ENCODE measurements around the gene CEP131. TPM values are rescaled to one million over a fixed set of nuclear protein-coding genes. Genes with fewer than 3 reads are reported as not detected.

CEP131 gene
- total RNA-seq, 1 donor from 2014 or later: 13.0 TPM

GRCh38 chr17:81190591-81190990 lies 32.2 kb downstream of the CEP131 start:
- FAIRE-seq (no peak), DNase-seq (ENCODE audit: low spot score in 2 of 2) (no peak)

- FAIRE-seq (no peak), DNase-seq (ENCODE audit: low spot score in 2 of 2) (peak; percentile 77 to 79)
Observed at GRCh38 chr17:81189670-81190530, 32.9 kb downstream of the CEP131 start.

DNA sequence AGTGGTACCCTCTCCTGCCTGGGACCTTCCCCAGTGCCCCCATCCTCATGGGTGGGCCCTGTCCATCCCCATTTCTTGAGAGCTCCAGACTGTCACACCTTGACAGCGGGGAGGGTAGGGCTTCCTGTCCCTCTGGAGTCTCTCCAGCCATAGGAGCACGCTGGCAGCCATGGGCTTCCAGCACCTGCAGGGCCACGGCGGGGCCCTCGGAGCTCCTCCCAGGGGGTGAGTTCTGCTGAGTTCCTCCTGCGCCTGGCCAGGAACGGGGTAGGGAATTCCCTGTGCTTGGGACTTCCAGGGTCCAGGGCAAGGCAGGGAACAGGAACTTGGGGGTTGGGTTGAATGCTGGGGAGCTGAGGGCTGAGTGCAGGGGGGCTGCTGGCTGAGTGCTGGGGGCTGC lies 33.7 kb downstream of the CEP131 start:
- FAIRE-seq: no peak
- no peak for DNase-seq (ENCODE audit: low spot score in 2 of 2)

DNA sequence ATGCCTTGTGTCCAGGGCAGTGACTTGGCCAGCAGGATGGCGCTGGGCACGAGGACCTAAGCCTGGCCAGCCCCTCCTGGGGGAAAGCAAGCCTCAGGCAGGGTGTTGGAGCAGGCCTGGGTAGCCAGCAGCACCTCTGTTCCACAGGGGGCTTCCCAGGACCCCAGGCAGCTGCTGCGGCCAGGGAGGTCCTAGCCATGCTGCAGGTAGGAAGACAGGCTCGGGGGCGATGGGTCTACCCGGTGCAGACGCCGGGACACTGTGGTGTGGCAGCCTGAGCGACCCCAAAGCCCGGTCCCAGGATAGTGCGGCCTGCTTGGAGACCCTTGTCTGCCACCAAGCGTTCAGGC lies 34.3 kb downstream of the CEP131 start:
- FAIRE-seq: no peak
- no peak for DNase-seq (ENCODE audit: low spot score in 2 of 2)

DNA sequence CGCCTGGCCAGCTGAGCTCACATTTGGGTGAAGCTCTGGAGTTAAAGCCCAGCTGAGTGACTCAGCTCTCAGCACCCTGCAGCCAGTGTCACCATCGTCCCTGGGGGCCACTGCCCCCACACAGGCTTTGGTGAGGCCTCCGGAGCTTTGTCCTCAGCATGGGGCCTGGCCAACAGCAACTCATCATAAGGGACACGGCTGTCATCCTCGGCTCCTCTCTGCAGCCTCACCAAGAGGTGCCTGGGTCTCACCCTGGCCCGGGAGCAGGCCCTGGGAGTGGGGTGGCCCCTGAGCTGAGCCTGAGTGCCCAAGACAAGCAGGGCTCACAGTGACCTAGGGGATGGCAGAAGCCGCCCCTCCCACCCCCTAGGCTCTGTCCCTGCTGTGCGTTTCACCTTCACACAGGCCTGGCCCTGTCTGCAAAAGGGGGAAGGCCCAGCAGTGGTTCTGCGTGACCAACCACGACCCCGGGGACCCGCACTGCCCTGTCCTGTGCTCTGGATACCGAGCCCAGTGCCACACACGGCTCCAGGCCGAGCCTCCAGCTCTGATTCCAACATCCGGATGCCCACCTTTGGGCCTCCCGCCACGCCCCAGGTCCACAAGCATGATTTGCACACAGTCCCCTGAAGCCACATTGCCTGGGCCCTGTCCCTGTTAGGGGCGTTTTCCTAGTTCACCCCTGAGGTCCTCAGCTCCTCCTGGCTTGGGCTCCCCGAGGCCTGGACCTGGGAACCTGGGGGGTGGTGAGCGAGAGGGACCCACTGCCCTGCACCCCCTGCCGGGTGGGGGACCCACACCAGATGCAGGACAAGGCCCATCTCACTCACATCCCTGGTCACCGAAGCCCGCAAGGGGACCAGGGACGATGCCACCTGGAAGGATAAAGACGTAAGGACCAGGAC lies 34.9 kb downstream of the CEP131 start:
- DNase-seq (ENCODE audit: low spot score in 2 of 2) (no peak), FAIRE-seq (no peak)

GRCh38 chr17:81187120-81187519 lies 35.6 kb downstream of the CEP131 start:
- no peak for DNase-seq (ENCODE audit: low spot score in 2 of 2)
- FAIRE-seq: no peak

DNA sequence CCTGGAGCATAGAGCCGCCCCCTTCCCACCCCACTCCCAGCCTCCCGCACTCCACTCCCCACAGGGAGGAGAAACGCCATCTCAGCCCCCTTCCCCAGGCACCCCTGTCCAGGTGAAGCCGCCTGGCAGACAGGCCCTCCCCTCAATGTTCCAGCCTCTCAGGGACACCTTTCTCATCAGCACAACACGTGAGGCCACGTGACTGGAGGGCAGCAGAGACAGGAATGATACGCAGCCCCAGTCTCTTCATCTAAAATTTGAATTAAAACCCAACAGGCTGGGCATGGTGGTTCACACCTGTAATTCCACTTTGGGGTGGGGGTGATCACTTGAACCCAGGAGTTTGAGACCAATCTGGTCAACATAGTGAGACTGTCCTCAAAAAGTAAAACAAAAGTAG lies 36.6 kb downstream of the CEP131 start:
- DNase-seq (ENCODE audit: low spot score in 2 of 2) (no peak), FAIRE-seq (no peak)

DNA sequence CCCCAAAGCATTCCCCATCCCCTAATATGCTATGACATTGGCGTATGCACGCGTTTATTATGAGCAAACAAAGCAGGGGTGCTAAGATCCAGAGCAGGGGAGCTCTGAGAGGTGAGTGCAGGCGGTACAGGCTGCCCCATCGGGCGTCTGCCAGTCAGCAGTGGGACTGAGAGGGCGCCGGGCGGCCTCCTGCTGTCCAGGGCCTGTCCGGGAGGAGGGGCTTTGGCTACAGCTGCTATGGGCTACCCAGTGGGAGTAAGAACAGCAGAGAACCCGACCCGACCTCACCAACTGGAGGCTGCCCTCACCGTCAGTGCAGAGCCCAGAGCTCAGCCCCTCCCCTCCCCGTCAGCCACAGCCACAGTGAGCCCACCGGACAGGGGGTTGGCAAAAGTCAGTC lies 38.2 kb downstream of the CEP131 start:
- FAIRE-seq (no peak), DNase-seq (ENCODE audit: low spot score in 2 of 2) (no peak)

- FAIRE-seq: no peak
- DNase-seq (ENCODE audit: low spot score in 2 of 2): no peak
Observed at GRCh38 chr17:81183807-81184206, 39.0 kb downstream of the CEP131 start.

GRCh38 chr17:81183316-81183715 lies 39.4 kb downstream of the CEP131 start:
- no peak for FAIRE-seq

DNA sequence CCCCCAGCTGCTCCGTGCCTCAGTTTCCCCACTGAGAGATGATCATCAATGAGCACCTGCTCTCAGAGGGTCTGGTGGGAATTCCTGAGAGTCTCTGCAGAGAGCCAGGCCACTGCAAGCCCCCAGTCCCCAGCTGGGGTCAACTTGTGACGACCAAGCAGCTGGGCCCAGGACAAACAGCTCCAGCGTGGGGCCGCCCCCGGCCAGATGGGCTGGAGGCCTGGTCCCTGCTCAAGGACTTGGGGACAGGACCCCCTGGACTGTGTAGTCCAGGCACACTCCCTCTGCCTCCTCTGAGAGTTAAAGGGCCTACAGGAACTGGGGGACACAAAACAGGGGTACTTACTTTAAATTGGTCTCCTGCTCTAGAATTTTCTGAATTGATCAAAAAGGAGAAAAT lies 40.2 kb downstream of the CEP131 start:
- no peak for DNase-seq (ENCODE audit: low spot score in 2 of 2)

More at GRCh38 chr17:81183316-81183715, 39.4 kb downstream of the CEP131 start:
- DNase-seq (ENCODE audit: low spot score in 2 of 2): no peak

DNA sequence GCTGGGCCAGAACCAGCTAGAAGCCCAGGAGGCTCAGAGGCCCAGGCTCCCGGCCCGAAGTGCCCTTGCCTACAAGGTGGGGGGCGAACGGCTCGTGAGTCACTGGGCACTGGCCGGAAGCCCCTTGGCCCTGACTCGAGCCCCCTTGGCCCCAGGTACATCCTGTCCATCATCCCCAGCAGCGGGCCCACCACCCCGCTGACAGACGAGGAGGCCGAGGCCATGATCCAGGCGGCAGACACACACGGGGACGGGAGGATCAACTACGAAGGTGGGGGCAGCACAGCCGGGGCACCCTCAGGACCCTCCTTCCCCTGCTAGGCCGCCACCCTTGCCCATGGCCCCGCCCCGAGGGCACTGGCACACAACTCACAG lies 41.0 kb downstream of the CEP131 start:
- DNase-seq (ENCODE audit: low spot score in 2 of 2) (no peak), FAIRE-seq (no peak)

More for the DNA sequence above, 40.2 kb downstream of the CEP131 start:
- no peak for FAIRE-seq

GRCh38 chr17:81180836-81181810 lies 41.6 kb downstream of the CEP131 start:
- no peak for FAIRE-seq
- DNase-seq (ENCODE audit: low spot score in 2 of 2): no peak

- FAIRE-seq (no peak), DNase-seq (ENCODE audit: low spot score in 2 of 2) (no peak)
Observed at GRCh38 chr17:81179861-81180260, 42.9 kb downstream of the CEP131 start.

- DNase-seq (ENCODE audit: low spot score in 2 of 2) (no peak), FAIRE-seq (no peak)
Observed at GRCh38 chr17:81179220-81179619, 43.5 kb downstream of the CEP131 start.

DNA sequence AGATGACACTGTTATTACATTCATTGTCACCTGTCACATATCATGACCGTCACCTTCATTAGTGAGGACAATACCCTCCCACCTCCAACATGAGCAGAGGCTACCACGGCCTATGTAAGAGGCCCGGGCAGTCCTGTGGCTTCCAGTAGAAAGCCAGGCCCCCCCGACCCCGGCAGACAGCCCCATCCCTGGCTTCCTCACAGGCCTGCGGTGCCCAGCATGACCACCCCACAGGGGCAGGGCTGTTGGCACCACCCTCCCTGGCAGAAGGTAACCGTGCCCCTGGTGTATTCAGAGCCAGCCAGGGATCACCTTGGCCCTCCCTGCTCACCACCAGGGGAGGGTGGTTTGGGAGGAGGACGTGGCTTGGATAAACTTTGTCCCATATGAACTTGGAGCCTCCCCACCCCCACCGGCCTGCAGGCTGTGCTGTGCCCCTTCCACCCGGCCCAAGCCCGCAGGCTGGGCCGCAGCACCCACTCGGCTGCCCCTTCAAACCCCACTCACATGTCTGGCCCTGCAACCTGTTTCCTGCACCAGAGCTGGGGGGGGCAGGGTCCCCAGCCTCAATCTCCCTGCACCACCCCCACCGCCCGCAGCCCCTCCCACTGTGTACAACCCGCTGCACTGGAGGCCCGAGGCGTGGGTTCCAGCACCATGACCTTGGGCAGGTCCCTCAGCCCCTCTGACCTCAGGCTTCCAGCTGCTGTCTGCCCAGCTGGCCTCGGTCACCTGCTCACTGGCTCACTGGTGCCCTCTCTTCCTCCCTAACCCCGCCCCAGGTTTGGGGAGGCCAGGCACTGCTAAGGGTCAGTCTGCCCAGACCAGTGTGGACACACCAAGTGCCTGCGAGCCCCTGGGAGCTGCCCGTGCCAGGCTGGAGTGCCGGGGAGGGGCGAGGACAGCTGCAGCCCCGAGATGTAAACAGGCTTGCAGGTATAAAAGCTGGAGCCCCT lies 44.4 kb downstream of the CEP131 start:
- DNase-seq (ENCODE audit: low spot score in 2 of 2) (no peak), FAIRE-seq (no peak)

DNA sequence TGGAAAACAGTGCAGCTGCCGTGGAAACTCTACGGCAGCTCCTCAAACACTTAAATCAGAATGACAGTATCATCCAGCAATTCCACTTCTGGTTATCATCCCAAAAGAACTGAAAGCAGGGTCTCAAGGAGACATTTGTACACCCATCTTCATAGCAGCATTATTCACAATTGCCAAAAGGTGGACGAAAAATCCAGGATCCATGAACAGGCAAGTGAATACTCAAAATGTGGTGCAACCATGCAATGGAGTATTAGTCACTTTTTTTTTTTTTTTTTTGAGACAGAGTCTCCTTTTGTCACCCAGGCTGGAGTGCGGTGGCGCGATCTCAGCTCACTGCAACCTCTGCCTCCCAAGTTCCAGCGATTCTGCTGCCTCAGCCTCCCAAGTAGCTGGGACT lies 46.1 kb downstream of the CEP131 start:
- DNase-seq (ENCODE audit: low spot score in 2 of 2) (no peak), FAIRE-seq (no peak)

GRCh38 chr17:81173762-81174155 lies 49.0 kb downstream of the CEP131 start:
- DNase-seq (ENCODE audit: low spot score in 2 of 2) (no peak), FAIRE-seq (no peak)

DNA sequence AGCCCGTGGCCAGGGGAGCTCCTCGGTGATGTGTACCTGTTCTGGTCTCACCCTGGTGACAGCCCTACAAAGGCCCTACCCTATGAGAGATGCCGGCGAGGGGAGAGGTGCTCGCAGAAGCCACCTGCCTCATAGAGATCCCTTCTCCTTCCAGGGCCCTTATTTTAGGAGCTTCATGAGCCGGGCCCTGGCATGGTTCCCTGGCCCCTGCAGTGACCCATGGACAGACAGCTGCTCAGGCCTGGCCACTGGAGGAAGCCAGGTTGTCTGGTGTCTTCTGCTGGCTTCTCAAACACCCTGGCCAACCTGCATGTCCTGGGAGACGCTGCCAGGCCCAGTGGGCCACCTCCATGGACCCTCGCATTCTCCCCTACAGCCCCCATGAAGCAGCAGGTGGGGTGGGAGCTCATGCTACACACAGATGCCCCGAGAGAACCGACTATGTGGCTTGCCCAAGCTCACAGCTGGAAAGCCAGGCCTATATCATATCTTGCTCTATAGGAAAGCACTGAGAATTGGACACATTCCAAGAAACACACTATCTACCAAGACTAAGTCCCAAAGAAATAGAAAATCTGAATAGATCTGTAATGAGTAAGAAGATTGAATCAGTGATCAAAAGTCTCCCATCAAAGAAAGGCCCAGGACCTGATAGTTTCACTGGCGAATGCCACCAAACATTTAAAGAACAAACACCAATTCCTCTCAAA lies 49.6 kb downstream of the CEP131 start:
- DNase-seq (ENCODE audit: low spot score in 2 of 2) (no peak), FAIRE-seq (no peak)

All from frontal cortex (tissue), 4 donors.